ENCODE results near the gene ARPC5. TPM values are rescaled to one million over a fixed set of nuclear protein-coding genes. Genes with fewer than 3 reads are reported as not detected.

ARPC5 gene
- total and polyA plus RNA-seq, 2 of the 8 experiments (the other 6 are each of a cell fraction or from before 2014, with no cell fraction given) = 24.0 to 60.8 TPM

GRCh38 chr1:183575606-183576005, 60.0 kb downstream of the ARPC5 start:
- Histone ChIP-seq H4K20me1 (replicated peaks in 1 of 2; ENCODE audit: control insufficient read depth in 1 of 2, insufficient read depth in 2 of 2, low read length in 2 of 2) (no peaks in the 10 kb centered on the region), H3K18ac (ENCODE audit: extremely low read depth, low read length) (no peak overlapping the region), H3K36me3 (ENCODE audit: control insufficient read depth in 2 of 4, insufficient read depth in 4 of 4, low read length in 3 of 4) (no peaks in the 10 kb centered on the region; a peak in 1 of 8 replicates), H4K91ac (replicated peaks; ENCODE audit: insufficient read length, low read length) (no peak overlapping the region), H3K4me1 (replicated peaks in 1 of 4; ENCODE audit: control insufficient read depth in 3 of 4, insufficient read depth in 4 of 4, low read length in 3 of 4) (peaks cover 0 to 6% (median 2%) of the 10 kb centered on the region in 4 experiments; a peak in 4 of 7 replicates), H2BK20ac (ENCODE audit: low read length) (no peak overlapping the region), H3K27me3 (replicated peaks in 1 of 4; ENCODE audit: control insufficient read depth in 3 of 4, extremely low read depth in 1 of 4, insufficient read depth in 3 of 4, low read length in 3 of 4) (no peaks in the 10 kb centered on the region), H4K8ac (ENCODE audit: extremely low read depth, insufficient read depth, low read length) (no peak overlapping the region), H3K23me2 (ENCODE audit: low read depth, low read length) (no peaks in the 10 kb centered on the region), H3K79me2 (ENCODE audit: control insufficient read depth in 1 of 2, insufficient read depth in 2 of 2, low read length in 2 of 2) (no peaks in the 10 kb centered on the region), H4K5ac (ENCODE audit: insufficient read length, low read depth, low read length) (no peak overlapping the region), H3K9me3 (ENCODE audit: insufficient read depth in 2 of 2, low read depth in 1 of 2, low read length in 1 of 2) (no peaks in the 10 kb centered on the region), H2AK5ac (ENCODE audit: low read depth, low read length) (no peak overlapping the region), H3K4me3 (ENCODE audit: extremely low read depth in 1 of 4, insufficient read depth in 2 of 4, low read depth in 3 of 4, low read length in 4 of 4) (no peak overlapping the region), H3K4ac (replicated peaks; ENCODE audit: insufficient read length, low read depth, low read length) (no peak overlapping the region), H3K9ac (replicated peaks in 1 of 4; ENCODE audit: extremely low read depth in 1 of 4, low read depth in 3 of 4, low read length in 3 of 4) (no peak overlapping the region), H2BK5ac (ENCODE audit: low read depth, low read length) (no peak overlapping the region), H3K14ac (ENCODE audit: insufficient read length) (no peak overlapping the region), H3K4me2 (ENCODE audit: insufficient read depth in 1 of 2, low read depth in 2 of 2, low read length in 2 of 2) (no peak overlapping the region), H3K56ac (replicated peaks; ENCODE audit: insufficient read length, low read depth, low read length) (no peak overlapping the region), H3K27ac (ENCODE audit: low read depth, low read length) (no peak overlapping the region), H2AFZ (ENCODE audit: low read length) (no peak overlapping the region), H2BK120ac (replicated peaks; ENCODE audit: low read depth, low read length) (no peak overlapping the region), H2BK15ac (ENCODE audit: low read length) (no peak overlapping the region), H3K79me1 (ENCODE audit: low read depth, low read length) (0 out of 2 replicates have a peak, but pooled peaks cover 2% of the 10 kb centered on the region), H2BK12ac (ENCODE audit: low read depth, low read length) (no peak overlapping the region), H3K23ac (ENCODE audit: insufficient read length) (no peak overlapping the region)
- POLR2A ChIA-PET (ENCODE audit: partially characterized antibody) = interaction anchor here (0.6 to 1.1 kb wide), 3 partner anchors 8 to 12 kb away, joined by 3 read pairs; no protein-coding TSS in a partner anchor
- CTCF ChIA-PET (ENCODE audit: partially characterized antibody) = interaction anchor here (1.6 kb wide), 1 partner anchor 10 kb away, joined by 6 read pairs; no protein-coding TSS in a partner anchor
- no peak for FAIRE-seq
- no peak for DNase-seq (ENCODE audit: low read depth in 1 of 2, low spot score in 2 of 2)
- WGBS, 2 experiments (ENCODE audit: extremely low coverage in 1 of 2, insufficient coverage in 1 of 2, insufficient read length in 1 of 2, insufficient replicate concordance in 2 of 2, low coverage in 1 of 2, low lambda C conversion rate in 2 of 2, missing lambda C conversion rate in 1 of 2) = 98% methylated on average over 5 of the region's 5 CpGs; no CpG with 5 or more reads in 1 of the 2 experiments
- TF ChIP-seq TCF12 (IDR thresholded peaks at IDR 0.05; ENCODE audit: low read depth, low read length) = no peak
- TF ChIP-seq EP300 (IDR thresholded peaks at IDR 0.05; ENCODE audit: borderline replicate concordance in 1 of 2, low read depth in 2 of 2, low read length in 2 of 2) = no peak
- TF ChIP-seq CHD1 (IDR thresholded peaks at IDR 0.05; ENCODE audit: low read depth, low read length) = no peak
- no peak for TF ChIP-seq SAP30 (IDR thresholded peaks at IDR 0.05; ENCODE audit: insufficient read depth, insufficient replicate concordance, low read length)
- TF ChIP-seq CEBPB (IDR thresholded peaks at IDR 0.05; ENCODE audit: low read depth, low read length) = no peak
- TF ChIP-seq RBBP5 (IDR thresholded peaks at IDR 0.05; ENCODE audit: borderline replicate concordance, low read depth, low read length) = no peak
- no peak for TF ChIP-seq SRF (IDR thresholded peaks at IDR 0.05; ENCODE audit: low read depth, low read length)
- no peak for TF ChIP-seq RFX5 (IDR thresholded peaks at IDR 0.05; ENCODE audit: borderline replicate concordance, low read depth, low read length)
- TF ChIP-seq HDAC6 (IDR thresholded peaks at IDR 0.05; ENCODE audit: low read depth, low read length) = no peak
